GM19240 (cell line): ENCODE results near the gene BTBD2.

ENCODE experiments used
- DNase-seq: peaks from one replicate; pipeline ENCODE4 v3.0.0; 2011; ENCODE audit warnings: low spot score; ENCODE audit not compliant: insufficient read length

The BTBD2 gene

GRCh38 chr19:2050991-2051772, 35.7 kb upstream of the BTBD2 start, which contains the start of gene MKNK2:
Gene MKNK2 (minus strand): TSS chr19:2051244. CDS start chr19:2050851, 393 bp downstream.
- peak; percentile 57 for DNase-seq

- no peak for DNase-seq
Measured at GRCh38 chr19:2050349-2050990, 35.0 kb upstream of the BTBD2 start.

- peak; percentile 44 for DNase-seq
Measured at GRCh38 chr19:2049741-2050348, 34.3 kb upstream of the BTBD2 start.

- DNase-seq: no peak
Measured at GRCh38 chr19:2048959-2049740, 33.6 kb upstream of the BTBD2 start.

GRCh38 chr19:2048104-2048958, 32.8 kb upstream of the BTBD2 start:
- DNase-seq: no peak

GRCh38 chr19:2047449-2048103, 32.1 kb upstream of the BTBD2 start:
- no peak for DNase-seq

- DNase-seq: no peak
Measured at GRCh38 chr19:2047076-2047448, 31.5 kb upstream of the BTBD2 start.

- DNase-seq: no peak
Measured at GRCh38 chr19:2046046-2046907, 30.8 kb upstream of the BTBD2 start.

GRCh38 chr19:2045501-2046045, 30.1 kb upstream of the BTBD2 start:
- DNase-seq: no peak

GRCh38 chr19:2044709-2045500, 29.4 kb upstream of the BTBD2 start:
- DNase-seq: no peak

GRCh38 chr19:2043961-2044708, 28.6 kb upstream of the BTBD2 start:
- DNase-seq: no peak

- DNase-seq: no peak
Measured at GRCh38 chr19:2043251-2043641, 27.7 kb upstream of the BTBD2 start.

GRCh38 chr19:2042485-2043250, 27.2 kb upstream of the BTBD2 start:
- DNase-seq: no peak

GRCh38 chr19:2041683-2042484, 26.4 kb upstream of the BTBD2 start:
- DNase-seq: peak; percentile 98

GRCh38 chr19:2041433-2041682, 25.8 kb upstream of the BTBD2 start:
- DNase-seq: no peak
